GM21526 (cell line): ENCODE measurements around the gene FGD1.

Experiments
- ATAC-seq: cut with Tn5 transposase; IDR thresholded peaks from one replicate; pipeline ENCODE4 v1.9.1; 2021; ENCODE audit warnings: moderate library complexity; ENCODE audit not compliant: unreplicated experiment, low FRiP score

FGD1 gene

GRCh38 chrX:54473993-54474859 is 21.8 kb downstream of the FGD1 start:
- ATAC-seq, result no peak

GRCh38 chrX:54470054-54470760 is 25.8 kb downstream of the FGD1 start:
- no peak for ATAC-seq

- no peak for ATAC-seq
Observed at GRCh38 chrX:54452920-54453319, 43.1 kb downstream of the FGD1 start.

- ATAC-seq, result no peak
Observed at GRCh38 chrX:54449929-54450328, 46.1 kb downstream of the FGD1 start.

GRCh38 chrX:54447461-54447860 is 48.6 kb downstream of the FGD1 start:
- ATAC-seq, result no peak

GRCh38 chrX:54446084-54446483 is 50.0 kb downstream of the FGD1 start:
- no peak for ATAC-seq

- ATAC-seq, result no peak
Observed at GRCh38 chrX:54444752-54445151, 51.3 kb downstream of the FGD1 start.

- no peak for ATAC-seq
Observed at GRCh38 chrX:54442790-54443189, 53.2 kb downstream of the FGD1 start.

- peak; percentile 87 for ATAC-seq
Observed at GRCh38 chrX:54439960-54440871, 55.8 kb downstream of the FGD1 start, which contains the start of gene TSR2. TSS of gene TSR2 (plus strand) at chrX:54440404. CDS start at chrX:54440422, 18 bp downstream.

GRCh38 chrX:54435121-54435520 is 60.9 kb downstream of the FGD1 start:
- no peak for ATAC-seq

GRCh38 chrX:54430519-54430918 is 65.5 kb downstream of the FGD1 start:
- ATAC-seq, result no peak

GRCh38 chrX:54427837-54428424 is 68.1 kb downstream of the FGD1 start:
- ATAC-seq, result no peak

GRCh38 chrX:54423161-54423888 is 72.7 kb downstream of the FGD1 start:
- no peak for ATAC-seq

- no peak for ATAC-seq
Observed at GRCh38 chrX:54422168-54422567, 73.9 kb downstream of the FGD1 start.

- ATAC-seq, result no peak
Observed at GRCh38 chrX:54419559-54420302, 76.3 kb downstream of the FGD1 start.

- no peak for ATAC-seq
Observed at GRCh38 chrX:54416965-54417364, 79.1 kb downstream of the FGD1 start.

GRCh38 chrX:54415534-54416350 is 80.3 kb downstream of the FGD1 start:
- ATAC-seq, result no peak

- ATAC-seq, result no peak
Observed at GRCh38 chrX:54413753-54414152, 82.3 kb downstream of the FGD1 start.
